HL-60/S4 treated with retinoic acid at 250 ng/mL for 4 days and 3 days (cell line): ENCODE data around the gene HIBCH.
"Not testable (repeated sequence)": the region's sequence is repeated elsewhere in the genome, so short reads cannot be mapped to it uniquely, and the experiment has no call there.

ENCODE experiments used
- in situ Hi-C: fragments of 300-500 bp; cut with MboI; formaldehyde crosslinking; loops from 2 replicates; pipeline ENCODE4 v1.7.0; 2022; ENCODE audit warnings: low sequenced_read_pairs

Gene HIBCH

GRCh38 chr2:190165491-190165890 is 154.1 kb downstream of the HIBCH start:
- in situ Hi-C loops, result no loop called here

- in situ Hi-C loops, result no loop called here
Observed at GRCh38 chr2:190162851-190163250, 156.8 kb downstream of the HIBCH start.

DNA sequence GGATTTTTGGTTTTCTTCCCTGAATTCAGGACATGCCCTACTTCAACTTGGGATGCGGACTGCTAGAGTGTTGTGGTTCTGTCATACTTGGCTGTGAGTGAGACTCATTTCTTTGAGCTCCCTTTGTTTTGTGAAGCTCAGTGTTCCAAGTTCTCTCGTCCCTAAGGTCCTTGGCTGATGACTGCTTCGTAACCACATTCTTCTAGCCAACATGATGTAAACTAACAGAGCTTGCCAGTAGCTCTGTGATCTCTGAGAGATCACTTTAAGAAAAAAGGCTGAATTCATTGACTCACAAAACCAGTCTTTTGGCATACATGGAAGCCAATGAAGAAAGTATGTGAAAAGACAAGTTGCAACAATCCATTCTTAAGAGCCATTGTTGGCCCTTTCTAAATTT is 160.2 kb downstream of the HIBCH start:
- in situ Hi-C loops, result no loop called here

DNA sequence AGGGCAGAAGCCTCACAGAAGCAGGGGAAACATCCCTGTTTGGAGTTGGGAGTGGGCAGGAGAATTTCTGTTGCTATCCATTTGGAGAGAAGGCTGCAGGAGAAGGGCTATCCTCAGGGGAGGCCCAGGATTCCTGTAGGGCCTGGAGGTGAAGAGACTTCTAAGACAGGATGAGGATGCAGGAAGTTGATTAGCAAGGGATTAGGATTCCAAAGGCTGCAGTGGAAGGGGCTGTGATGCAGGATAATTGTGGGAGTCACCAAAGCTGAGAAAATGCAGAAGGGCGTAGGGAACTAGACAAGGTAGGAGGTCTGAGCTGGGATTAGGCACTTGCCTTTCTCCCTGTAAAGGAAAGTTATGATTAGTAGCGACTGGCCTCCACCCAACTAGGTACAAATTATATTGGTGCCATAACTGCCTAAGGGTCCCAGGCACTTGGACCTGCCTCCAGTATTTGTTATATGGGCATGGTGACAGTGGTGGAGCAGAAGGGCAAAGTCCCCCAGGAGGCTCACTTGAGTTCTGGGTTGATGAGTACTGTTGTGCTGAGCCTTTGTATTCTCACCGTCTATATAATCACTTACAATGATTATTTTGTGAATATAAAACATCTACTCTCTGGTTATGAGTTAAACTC is 160.7 kb downstream of the HIBCH start:
- in situ Hi-C loops, result no loop called here

DNA sequence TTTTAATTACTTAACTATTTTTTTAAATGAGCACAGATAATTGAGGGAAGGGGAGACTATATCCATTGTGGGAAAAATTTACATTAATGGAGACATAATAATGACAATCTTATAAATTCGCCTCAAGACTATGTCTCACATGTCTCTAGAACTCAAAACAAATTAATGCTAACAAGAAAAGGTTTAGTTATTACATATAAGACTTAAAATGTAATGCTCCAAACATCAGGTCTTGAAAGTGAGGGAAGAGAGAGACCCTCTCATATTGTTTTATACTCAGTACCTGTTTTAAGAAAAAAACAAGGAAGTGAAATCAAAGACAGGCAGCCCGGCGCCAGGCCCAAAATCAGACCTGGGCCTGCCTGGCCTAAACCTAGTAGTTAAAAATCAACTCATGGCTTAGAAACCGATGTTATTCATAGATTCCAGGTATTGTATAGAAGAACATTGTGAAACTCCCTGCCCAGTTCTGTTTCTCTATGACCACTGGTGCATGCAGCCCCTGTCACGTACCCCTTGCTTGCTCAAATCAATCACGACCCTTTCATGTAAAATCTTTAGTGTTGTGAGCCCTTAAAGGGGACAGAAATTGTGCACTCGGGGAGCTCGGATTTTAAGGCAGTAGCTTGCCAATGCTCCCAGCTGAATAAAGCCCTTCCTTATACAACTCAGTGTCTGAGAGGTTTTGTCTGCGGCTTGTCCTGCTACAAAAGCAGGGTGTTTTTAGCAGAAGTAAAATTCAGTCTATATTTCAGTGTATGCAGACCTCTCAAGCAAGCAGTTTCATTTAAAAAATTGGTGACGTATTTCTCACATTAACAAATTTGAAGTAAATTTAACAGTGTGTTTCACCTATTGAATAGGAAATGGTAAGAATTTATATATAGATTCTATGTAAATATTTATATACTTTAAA is 161.8 kb downstream of the HIBCH start:
- in situ Hi-C loops, result not testable (repeated sequence)

DNA sequence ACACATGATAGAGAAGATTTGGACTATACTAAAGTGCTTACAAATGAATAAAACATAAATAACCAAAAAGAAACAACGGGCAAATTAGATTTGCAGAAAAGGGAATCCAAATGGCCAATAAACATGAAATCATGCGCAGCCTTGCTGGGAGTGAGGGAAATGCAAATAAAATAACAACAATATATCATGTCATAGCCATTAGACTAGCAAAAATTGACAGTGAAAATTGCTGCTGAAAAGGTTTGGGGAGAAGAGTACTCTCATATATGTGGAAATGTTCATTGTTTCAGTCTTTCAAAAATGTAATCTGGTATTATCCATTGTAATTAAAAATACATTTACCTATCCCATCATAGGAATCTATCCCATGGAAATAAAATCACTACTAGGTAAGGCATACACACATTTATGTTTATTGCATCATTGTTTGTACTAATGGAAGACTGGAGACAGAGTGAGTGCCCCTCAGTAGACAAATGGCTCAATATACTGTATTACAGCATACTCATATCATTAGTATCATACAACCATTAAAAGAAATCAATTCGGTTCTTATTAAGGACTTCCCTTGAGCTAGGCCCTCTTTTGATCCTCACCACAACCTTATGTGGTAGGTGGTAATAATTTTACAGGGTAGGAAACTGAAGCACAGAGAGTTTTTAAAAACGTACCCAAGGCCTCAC is 163.0 kb downstream of the HIBCH start:
- in situ Hi-C loops, result no loop called here
